GM12874 (cell line): ENCODE data around the gene AIDA.

Source experiments
- TF ChIP-seq, protein P1 (sequence below): IDR thresholded peaks from 2 replicates; pipeline ENCODE4 v1.5.1; 2011; ENCODE audit warnings: low read depth, mild to moderate bottlenecking, control low read depth, low read length, moderate library complexity; ENCODE audit not compliant: insufficient read depth

The AIDA gene

DNA sequence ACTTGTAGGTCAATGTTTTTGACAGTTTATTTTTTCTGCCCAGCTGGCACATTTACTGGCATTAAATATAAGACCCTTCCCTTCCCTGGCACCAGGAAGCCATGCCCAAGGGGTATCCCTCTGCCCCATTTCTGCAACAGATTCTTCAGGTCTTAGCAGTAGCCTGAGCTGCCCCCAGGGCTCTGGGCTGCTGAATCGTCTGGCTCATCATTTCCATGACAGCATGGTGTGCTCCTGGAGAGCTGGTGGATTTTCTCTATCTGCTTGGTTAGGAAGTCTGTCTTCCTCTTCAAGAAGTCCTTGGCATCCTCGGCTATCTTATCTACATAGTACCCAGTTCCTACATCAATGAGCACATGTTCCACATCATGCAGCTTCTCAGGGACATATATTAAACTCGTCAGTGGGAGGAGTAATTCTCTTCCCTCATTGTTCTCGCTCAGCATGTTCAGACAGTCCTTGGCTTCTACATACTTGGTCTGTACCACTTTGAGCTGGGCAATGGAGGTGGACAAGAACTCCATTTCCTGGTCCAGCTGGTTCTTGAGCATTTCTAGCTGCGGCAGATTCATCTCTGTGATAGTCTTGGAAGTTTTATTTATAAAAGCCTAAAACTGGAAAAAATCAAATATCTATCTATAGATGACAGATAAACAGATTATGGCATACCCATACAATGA, 70.9 kb downstream of the AIDA start:
- TF ChIP-seq, protein P1, sequence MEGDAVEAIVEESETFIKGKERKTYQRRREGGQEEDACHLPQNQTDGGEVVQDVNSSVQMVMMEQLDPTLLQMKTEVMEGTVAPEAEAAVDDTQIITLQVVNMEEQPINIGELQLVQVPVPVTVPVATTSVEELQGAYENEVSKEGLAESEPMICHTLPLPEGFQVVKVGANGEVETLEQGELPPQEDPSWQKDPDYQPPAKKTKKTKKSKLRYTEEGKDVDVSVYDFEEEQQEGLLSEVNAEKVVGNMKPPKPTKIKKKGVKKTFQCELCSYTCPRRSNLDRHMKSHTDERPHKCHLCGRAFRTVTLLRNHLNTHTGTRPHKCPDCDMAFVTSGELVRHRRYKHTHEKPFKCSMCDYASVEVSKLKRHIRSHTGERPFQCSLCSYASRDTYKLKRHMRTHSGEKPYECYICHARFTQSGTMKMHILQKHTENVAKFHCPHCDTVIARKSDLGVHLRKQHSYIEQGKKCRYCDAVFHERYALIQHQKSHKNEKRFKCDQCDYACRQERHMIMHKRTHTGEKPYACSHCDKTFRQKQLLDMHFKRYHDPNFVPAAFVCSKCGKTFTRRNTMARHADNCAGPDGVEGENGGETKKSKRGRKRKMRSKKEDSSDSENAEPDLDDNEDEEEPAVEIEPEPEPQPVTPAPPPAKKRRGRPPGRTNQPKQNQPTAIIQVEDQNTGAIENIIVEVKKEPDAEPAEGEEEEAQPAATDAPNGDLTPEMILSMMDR, result no peak

DNA sequence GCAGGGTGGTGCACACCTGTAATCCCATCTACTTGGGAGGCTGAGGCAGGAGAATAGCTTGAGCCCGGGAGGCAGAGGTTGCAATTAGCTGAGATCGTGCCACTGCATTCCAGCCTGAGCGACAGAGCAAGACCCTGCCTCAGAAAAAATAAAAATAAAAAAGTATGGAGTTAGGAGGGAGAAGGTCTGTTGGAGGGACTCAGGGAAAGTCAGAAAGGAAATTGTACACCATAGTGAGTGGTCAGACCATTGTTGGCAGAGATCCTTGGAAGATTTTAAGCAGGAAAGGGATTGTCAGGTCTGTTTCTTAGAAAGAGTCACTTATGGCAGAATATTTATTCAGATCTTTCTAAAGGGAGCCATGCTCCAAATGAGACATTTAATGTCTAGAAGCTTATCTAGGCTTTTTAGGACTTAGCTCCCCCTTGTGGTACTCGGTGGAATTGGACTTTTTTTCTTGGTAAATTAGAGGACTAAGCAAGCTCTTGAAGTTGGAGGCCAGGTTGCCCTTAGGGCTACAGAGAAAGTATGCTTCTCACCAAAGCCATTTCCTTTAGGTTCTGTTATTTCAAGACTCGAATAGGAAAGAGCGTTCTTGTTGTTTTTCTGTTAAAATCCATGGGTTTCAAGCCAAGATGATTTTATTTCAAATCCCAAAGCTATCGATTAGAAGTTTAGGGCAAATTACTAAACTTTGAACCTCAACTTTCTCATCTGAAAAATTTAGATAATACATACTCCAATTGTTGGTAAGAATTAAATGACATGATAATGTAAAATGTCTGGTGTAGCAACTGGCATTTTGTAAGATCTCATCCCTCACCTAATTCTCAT, 77.9 kb downstream of the AIDA start:
- TF ChIP-seq, protein P1, result peak; percentile 72

DNA sequence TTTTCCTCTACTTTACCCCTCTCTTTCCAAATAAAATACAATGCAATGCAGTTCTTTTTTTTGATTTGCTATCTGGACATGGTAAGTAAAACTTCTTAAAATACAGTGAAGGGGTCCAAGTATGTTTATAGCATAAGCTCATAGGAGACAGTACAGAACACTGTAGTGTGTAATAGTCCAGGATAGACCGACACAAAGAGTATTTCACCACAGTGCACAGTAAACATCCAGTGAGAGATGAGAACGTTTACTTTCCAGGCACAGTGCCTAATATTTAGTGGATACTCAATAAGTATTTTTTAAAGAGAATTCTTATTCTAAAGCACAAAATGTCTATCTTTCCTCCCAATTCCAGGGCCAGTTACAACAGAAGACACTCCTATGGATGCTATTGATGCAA, 79.5 kb downstream of the AIDA start:
- TF ChIP-seq, protein P1, result no peak

DNA sequence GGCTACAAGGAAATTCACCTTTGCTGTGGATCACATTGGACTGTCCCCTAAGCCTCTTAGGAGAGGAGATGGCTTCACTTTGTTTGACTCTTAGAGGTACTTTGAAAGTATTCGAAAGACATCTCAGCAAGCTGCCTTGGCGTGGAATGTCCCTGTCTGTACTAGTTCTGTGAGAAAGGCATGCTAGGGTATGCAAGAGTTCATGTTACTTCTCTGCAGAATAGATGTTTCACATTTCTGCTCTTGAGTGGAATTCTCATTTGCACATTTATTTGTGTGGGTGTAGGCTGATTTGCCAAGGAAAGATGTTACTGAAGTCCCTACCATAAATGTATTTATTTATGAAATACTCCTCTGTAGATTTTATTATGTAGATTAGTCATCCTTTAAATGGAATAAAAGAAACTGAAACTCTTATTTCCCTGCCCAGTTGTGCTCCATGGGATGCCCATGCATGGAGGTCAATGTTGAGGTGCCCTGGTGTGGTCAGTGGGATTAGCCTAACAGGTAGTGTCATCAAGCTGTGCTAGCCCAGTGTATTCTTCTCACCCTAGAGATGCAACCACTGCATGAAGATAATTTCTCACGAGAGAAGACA, 80.6 kb downstream of the AIDA start:
- TF ChIP-seq, protein P1, result no peak

DNA sequence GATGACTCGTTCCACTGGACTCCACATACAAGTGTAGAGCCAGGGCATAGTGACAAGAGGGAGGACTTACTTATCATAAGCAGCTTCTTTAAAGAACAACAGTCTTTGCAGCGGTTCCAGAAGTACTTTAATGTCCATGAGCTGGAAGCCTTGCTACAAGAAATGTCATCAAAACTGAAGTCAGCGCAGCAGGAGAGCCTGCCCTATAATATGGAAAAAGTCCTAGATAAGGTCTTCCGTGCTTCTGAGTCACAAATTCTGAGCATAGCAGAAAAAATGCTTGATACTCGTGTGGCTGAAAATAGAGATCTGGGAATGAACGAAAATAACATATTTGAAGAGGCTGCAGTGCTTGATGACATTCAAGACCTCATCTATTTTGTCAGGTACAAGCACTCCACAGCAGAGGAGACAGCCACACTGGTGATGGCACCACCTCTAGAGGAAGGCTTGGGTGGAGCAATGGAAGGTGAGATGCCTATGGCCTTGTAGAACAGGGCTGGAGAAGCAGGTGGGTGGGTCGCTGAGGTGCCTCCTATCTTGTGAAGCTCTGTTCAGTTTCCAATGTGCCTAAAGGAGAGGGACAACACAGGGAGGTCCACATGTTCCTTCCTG, 82.3 kb downstream of the AIDA start:
- TF ChIP-seq, protein P1, result no peak

DNA sequence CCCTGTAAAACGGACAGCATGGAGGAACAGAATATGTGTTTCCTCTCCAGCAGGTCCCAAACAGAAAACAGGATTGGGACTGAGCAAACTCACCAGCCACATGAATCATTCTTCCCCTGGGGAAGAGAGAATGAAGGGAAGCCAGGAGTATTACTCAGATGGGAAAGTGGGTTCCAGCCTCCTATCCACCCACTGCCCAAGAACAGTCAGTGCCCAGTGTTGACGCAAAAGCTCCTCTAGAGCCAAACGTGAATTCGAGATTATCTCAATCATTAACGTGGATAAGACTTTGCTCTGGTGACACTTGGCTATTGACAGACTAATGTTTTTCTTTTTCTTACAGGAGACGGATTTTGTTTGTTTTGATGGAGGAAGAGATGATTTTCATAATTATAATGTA, 85.1 kb downstream of the AIDA start:
- TF ChIP-seq, protein P1, result no peak

DNA sequence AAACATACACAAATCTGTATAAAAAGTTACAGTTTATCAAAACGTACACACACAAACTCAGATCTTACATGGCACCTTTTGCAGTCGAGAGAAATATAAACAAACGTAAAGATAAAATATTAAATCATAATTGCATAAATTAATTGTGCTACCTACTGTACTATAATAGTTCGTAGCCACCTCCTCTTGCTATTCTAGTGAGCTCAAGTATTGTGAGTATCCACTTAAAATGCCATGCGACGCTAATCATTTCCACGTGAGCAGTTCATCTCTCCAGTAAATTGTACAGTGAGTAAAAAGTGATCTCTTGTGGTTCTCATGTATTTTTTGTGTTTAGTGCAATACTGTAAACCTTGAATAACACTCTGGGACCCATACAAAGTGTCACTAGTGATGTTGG, 88.1 kb downstream of the AIDA start:
- TF ChIP-seq, protein P1, result no peak
